GM23338 (cell line): Measurements from ENCODE around the gene C4orf33.

Experiments
- CTCF ChIP-seq, 2 experiments: fragments of 200-600 bp in 1 of 2; sonication (generic) in 1 of 2; conservative IDR thresholded peaks; 2 replicates each; pipeline versions ENCODE4 v1.5.1 to v1.6.1; 2016 to 2017; ENCODE audit warnings: antibody characterized with exemption in 2 of 2, low read depth in 2 of 2, mild to moderate bottlenecking in 2 of 2, moderate library complexity in 1 of 2
- EZH2 ChIP-seq: fragments of 200-600 bp; sonication (generic); IDR thresholded peaks from one replicate; pipeline ENCODE4 v1.8.0; 2017; ENCODE audit warnings: antibody characterized with exemption, mild to moderate bottlenecking, low read depth; ENCODE audit not compliant: unreplicated experiment
- EZH2phosphoT487 ChIP-seq: fragments of 200-600 bp; sonication (generic); IDR thresholded peaks from one replicate; pipeline ENCODE4 v1.8.1; 2018; ENCODE audit warnings: antibody characterized with exemption; ENCODE audit not compliant: unreplicated experiment
- JUNB ChIP-seq: IDR thresholded peaks from one replicate; pipeline ENCODE4 v1.6.1; 2016; ENCODE audit warnings: antibody characterized with exemption; ENCODE audit not compliant: unreplicated experiment
- POLR2AphosphoS5 ChIP-seq: IDR thresholded peaks from 2 replicates; pipeline ENCODE4 v1.6.1; 2016; ENCODE audit warnings: antibody characterized with exemption, low read depth

- TF ChIP-seq CTCF (conservative IDR thresholded peaks at IDR 0.05; ENCODE audit: low read depth in 2 of 2) (no peak), EZH2phosphoT487 (no peak), EZH2 (no peak), JUNB (no peak), POLR2AphosphoS5 (no peak)
Measured at GRCh38 chr4:129162450-129162849, 66.5 kb downstream of the C4orf33 start.
